Activated CD4-positive, alpha-beta T cell treated with anti-CD3 and anti-CD28 coated beads for 48 hours (primary cell): ENCODE data around the gene SLC7A14.
A peak's percentile ranks its signal among the peaks of the same experiment; 100 is the strongest.
"Not testable (repeated sequence)": the region's sequence is repeated elsewhere in the genome, so short reads cannot be mapped to it uniquely, and the experiment has no call there.

Source experiments
- DNase-seq: peaks from one replicate; pipeline ENCODE4 v3.0.0-alpha.2; 2020

The SLC7A14 gene

DNA sequence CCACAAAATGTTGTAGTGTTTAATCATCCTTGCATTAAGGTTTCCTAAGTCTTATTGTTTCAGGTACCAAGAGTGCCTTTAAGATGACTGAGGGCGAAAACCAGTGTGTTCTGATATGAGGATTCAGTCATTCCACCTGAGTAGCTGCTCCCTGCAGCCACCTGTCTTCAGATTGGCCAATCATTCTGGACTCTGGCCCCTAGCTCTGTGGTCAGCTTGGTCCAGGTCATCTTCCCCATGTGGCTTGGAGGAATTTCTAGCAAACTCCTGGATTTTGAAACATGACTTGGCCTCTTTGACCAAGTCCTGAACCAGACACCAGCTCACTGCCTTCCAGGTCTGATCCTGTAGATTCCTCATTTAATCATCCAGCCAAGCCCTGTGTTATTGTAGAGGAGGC, 7.8 kb upstream of the SLC7A14 start:
- no peak for DNase-seq

DNA sequence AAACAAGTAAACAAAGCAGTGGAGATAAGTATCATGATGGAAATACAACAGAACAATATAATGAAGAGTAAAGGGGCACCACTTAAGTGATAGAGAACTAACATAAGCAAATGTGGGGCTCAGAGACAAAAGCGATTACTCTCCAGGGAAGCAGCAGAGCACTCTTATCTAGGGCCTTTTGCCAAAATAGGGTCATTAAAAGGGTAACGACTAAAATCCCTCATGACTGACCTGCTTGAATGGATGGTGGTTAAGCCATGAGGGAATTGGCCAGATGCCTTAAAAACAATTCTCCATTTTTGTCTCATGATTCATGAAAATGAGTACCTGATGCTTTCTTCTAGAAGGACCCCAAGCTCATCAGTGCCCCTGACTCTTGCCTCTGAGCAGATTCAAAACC, 3.2 kb upstream of the SLC7A14 start:
- DNase-seq: no peak

DNA sequence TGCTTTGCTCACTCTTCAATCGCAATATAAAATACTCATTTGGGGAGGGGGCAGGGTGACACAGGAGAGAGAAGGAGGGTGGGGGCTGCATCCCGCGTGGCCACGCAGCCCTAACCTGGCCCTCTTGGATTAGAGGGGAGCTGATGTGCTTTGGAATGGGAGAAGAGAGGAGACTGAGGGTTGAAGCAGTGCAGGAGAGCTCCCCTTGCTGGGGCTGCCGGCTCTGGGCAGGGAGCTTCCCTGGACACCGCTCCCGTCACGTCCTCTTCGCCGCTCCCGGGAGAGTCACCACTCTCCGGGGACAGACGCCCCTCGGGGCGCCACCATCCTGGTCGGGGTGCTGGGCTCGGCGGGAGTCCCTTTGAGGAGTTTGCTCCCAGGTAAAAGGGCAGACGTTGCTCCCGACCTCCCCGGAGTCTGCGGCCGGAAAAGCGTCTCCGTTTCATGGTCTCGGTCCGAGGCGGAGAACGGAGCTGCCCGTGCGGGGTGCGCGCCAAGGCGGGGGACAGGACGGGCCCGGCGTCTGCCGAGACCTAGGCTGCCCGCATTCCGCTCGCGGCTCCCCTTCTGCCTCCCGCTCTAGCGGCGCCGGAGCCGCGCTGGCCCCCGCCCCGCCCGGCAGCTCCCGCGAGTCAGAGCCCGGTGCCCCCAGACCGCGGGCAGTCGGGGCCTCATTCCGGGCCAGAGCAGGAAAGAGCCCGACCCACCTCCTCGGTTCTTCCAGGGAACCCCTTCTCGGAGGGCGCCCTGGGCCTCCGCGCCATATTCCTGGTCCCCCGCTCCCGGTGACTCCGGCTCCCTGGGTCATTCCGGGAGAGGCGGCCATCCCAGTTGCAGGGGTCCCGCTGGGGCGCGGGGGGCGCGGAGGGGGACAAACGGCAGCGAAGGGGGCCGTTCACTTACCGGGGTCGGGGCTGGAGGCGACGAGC, 603 bp downstream of the SLC7A14 start:
- no peak for DNase-seq

DNA sequence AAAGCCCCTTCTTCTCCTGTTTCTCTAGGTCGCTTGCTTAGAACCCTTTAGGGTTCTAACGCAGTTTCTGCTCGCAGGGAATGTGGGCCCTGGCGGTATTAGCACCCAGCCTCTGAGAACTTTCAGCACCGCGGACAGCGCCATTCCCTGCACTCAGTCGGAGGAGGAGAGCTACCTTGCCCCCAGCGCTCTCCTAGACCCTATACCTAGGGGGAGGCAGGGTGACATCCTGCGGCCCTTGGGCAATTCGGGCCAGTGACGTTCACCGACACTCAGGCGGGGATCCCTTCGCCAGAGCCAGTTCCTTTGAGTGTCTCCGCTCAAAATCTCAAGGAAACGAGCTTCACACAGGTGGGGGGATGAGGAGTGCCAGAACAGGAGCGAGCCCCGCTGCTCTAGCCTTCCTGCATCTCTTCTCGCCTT, 1.3 kb downstream of the SLC7A14 start:
- peak; percentile 72 for DNase-seq

DNA sequence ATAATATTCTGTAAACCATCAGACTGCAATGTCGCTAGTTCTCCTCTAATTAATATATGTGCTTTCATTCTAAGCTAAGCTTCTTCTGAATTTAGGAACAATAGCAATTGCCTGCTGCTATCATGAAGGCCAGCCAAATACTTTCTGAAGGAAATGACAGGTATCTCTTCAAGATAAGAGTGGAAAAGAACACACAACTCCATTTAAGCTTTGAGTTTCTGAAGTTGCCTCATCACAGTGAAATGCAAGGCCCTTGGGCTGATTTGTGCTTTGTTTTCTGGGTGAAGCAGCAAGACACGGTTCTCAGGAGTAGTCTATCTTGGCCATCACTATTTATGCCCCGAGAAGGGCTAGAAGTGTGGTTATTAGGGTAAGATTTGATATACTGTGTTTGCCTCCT, 6.2 kb downstream of the SLC7A14 start:
- DNase-seq: no peak

DNA sequence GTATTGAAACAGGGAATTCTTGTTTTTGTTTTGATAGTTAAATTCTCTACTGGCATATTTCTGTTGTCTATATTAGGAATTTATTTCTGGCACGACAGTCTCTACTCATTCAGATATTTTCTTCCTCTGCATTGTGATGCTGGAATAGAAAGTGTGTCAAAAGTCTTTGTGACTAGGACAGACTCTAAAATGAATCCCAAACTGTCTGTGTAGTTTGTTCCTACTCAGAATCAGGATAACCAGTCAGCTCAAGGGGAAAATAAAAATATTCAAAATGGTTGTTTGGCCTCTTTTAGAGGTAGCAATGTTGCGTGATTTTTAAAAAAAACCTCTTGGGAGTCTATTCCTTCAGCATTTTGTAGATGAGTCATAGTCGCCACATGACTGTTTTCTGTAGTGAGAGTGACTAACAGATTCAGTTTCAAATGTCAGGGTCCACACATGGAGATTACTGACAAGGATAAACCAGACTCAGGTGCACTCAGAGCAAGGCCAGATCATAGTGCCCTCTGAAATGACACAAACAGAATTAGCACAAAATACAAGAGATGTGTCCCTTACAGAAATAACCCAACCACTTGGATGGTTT, 13.1 kb downstream of the SLC7A14 start:
- peak; percentile 41 for DNase-seq

DNA sequence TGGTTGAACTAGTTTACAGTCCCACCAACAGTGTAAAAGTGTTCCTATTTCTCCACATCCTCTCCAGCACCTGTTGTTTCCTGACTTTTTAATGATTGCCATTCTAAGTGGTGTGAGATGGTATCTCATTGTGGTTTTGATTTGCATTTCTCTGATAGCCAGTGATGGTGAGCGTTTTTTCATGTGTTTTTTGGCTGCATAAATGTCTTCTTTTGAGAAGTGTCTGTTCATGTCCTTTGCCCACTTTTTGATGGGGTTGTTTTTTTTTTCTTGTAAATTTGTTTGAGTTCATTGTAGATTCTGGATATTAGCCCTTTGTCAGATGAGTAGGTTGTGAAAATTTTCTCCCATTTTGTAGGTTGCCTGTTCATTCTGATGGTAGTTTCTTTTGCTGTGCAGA, 18.3 kb downstream of the SLC7A14 start:
- not testable (repeated sequence) for DNase-seq

DNA sequence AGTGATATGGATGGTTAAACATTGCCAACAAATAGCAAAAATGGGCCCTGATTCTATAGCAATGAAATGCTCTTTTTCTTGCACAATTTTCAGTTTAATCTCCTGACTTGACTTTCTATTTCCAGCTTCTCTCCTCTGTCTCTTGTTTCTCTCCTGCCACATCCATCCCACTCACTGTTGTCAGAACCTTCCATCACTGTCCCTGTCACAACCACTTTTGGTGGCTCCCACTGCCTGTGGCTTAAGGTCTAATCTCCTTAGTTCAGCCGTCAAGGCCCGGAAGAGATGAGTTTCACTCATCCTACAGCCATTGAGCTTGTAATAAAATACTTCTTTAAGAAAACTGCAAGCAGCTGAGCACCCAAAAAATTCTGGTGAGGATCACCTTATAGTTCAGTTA, 19.5 kb downstream of the SLC7A14 start:
- DNase-seq: no peak

DNA sequence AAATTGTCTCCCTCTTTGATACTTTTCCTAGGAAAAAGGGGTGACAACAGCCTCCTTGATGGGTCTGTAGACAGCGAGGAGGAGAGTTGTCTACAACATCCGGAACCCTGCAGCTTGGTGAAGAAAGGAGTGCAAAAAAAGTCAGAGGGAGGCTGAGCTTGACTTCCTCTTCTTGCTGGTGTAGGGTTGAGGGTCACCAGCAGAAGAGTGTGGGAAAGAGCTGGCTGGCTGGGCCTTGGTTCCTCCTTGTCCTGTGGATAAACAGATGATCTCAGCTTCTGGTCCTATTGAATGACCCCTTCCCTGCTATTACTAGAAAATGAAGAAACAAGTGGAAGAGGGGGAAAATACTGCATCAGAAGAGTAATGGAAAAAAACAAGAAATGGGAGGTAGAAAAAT, 20.4 kb downstream of the SLC7A14 start:
- DNase-seq: no peak

DNA sequence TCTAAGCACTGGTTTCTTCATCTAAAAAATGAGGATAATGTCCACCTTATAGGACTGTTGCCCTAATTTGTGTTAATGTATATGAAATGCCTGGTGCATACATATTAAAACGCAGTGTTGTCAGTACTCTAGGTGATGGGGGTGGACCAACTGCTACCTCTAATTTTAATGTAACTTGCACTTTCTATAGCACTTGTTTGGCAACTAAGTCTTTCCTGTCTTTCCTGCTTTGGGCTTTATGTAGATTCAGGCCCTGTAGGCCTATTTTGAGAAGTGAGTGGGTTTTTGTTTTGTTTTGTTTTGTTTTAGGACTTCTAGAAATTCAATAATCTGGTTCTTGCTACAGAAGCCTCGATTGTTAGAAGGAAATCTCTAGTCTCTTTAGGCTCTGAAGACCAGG, 21.2 kb downstream of the SLC7A14 start:
- no peak for DNase-seq

DNA sequence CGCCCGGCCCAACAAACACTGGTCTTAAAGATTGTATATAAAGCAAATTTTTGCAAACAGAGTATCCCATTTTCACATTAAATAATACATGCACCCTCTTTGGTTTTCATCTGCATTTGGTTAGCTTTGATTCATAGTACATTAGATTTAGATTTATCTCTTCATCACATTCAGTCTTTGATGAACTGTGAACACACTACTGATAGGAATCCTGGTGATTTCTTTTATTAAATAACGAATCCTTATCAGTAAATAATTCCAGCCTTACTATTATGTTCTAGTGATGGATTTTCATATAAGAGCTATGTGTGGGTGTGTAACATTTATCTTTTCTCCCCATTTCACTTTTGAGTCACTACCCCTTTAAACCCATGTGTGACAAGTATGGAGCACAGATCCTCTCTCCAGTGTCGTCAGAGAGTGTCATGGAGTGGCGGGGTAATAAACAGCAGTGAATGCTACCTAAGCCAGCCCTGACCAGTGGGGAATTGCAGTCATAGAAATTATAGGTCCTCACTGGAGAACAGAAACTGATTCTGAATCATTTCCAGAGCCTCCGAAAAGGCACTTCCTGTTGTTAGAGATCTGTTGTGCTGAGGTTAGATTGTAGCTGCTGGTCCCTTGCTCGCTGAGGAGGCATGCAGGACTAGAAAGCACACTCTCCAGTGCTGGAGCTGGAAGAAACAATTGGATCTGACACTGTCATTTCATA, 22.0 kb downstream of the SLC7A14 start:
- DNase-seq: peak; percentile 42

DNA sequence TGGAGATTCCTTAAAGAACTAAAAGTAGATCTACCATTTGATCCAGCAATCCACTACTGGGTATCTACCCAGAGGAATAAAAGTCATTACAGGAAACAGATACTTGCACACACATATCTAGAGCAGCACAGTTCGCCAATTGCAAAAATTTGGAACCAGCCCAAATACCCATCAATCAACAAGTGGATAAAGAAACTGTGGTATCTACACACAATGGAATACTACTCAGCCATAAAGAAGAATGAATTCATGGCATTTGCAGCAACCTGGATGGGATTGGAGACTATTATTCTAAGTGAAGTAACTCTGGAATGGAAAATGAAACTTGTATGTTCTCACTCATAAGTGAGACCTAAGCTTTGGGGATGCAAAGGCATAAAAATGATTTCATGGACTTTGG, 23.8 kb downstream of the SLC7A14 start:
- DNase-seq: no peak

DNA sequence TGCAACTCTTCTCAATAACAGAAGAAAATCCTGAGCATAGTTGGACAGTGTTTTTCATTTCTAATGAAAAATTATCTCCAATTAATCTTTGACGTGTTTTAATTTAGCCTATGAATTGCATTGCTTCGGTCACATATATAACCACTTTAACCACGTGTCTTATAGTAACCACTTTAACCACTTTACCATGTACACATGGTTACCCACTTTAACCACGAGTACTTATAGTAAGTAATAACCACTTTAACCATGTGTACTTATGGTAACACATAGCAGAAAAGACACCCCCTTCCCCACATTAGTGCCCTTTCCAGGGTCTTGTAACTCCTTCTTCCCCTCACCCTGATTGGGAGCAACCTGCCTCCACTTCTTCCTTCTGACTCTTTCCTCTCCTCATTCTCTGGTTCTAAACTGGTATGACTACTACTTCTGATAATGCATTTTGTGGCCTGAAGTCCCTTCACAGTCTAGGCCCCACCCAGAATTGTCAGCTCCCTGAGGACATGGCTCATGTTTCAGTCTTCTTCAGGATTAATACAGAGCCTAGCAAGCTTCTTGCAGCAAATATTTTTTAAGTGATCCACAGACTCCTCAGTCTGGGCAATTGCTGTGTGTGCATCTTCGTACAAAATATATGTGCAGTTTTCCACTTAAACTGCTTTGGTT, 25.0 kb downstream of the SLC7A14 start:
- no peak for DNase-seq

DNA sequence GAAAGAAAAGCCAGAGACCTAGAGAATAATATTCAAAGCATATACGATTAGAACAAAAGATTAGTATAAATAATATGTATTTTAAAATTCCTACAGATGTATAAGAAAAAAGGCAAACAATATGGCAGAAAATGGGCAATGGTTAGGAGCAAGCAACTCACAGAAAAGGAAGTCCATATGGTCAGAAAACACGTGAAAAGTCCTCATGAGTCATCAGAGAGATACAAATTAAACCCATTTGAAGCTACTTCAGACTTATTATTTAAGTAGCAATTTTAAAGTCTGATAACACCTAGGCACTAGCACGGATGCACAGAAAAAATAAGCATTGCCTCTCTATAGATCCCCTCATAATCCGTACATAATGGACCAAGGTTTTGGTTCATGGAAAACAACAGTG, 25.6 kb downstream of the SLC7A14 start:
- no peak for DNase-seq

DNA sequence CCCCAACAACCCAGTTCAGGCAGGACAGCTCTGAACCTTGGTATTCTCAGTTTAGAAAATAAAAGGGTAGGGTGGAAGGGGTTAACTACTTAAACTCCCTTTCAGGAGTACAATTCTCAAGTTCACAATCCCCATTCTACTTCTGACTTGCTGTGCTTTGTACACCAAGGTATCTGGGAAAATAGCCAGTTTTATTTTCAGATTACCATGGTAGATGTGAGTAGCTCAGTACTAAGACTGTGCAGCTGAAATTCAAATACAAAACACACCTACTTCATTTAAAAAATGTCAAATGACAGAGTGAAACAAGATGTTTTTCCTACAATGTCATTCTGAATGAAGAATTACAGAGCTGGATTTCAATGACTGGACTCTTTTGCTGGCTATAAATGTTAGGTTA, 27.4 kb downstream of the SLC7A14 start:
- DNase-seq: no peak

DNA sequence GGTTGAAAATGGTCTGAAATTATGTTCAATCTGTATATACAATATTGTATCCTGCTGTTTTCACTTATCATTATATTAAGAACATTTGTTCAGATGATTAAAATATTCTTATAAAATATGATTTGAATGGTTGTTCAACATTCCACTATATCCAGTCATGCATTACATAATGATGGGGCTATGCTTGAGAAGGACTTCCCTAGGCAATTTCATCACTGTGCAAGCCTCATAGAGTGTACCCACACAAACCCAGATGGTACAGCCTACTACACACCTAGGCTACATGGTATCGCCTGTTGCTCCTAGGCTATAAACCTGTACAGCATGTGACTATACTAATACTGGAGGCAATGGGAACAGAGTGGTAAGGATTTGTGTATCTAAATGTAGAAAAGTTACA, 30.5 kb downstream of the SLC7A14 start:
- DNase-seq: no peak

DNA sequence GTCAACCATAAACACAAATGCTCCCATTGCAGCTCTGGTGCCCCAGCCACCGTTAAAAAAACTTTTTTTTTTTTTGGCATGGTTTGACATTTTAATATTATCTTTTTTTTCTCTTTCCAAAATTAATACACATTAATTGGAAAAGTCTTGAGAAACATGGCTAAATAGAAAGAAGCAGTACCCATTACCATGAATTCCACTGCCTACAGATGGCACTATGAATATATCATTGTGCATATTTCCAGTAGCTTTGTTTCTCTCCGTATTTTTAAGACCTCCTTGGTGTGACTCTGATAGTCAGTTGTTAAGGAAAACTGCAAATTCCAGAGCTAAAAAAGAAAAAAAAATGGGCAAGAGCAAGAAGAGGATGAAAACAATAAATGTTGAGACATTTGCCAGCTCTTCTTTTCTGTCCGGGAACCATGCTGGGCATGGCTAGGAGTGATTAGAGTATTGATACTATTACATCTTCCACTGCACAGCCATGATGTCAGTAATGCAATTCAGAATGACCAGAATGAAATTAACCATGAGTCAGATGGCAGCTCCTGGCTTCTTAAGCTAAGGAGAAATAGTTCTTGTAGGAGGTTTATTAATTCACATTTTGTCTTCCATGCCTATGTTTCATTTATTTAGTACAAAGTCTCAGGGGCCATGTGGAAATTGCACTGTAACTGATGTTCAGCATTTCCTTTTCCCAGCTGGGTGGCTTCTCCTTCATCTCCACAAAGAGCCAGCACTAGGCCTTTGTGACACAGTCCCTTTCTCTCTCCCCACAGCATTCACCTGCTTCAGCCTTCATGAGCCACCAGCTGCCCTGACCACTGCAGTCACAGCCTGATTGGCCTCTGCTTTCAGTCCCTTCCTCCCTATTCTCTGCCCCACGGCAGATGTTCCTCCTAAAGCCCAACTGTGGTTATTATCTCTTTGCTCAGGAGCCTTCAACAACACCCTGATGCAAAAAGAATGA, 31.8 kb downstream of the SLC7A14 start:
- DNase-seq: no peak

DNA sequence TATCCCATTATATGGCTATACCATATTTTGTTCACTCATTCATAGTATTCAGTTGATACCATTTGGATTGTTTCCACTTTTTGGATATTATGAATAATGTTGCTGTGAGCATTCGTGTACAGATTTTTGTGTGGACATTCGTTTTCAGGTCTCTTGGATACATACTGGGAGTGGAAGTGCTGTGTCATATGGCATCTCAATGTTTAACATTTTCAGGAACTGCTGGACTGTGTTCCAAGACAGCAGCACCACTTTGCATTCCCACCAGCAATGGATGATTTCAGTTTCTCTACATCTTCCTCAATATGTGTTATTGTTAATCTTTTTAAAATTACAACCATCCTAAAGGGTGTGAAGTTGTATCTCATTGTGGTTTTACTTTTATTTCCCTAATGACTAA, 34.6 kb downstream of the SLC7A14 start:
- DNase-seq: no peak

DNA sequence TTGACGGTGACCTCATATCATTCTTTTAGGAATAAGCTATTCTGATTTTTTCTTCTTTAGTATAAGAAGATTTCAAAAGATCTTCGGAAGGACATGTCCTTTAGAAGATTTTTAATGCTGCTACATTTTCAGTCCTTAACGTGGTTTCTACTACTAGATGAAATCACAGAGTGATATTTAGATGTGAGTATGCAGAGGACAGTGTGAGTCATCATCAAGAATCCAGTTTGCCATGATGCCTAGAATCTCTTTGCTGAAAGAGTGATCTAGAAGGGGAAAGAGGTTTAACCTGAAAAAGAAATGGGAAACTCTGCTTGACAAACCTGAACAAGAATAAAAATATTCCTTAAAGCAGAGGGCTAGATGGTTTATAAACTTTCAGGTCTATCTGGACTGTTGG, 43.2 kb downstream of the SLC7A14 start:
- no peak for DNase-seq

DNA sequence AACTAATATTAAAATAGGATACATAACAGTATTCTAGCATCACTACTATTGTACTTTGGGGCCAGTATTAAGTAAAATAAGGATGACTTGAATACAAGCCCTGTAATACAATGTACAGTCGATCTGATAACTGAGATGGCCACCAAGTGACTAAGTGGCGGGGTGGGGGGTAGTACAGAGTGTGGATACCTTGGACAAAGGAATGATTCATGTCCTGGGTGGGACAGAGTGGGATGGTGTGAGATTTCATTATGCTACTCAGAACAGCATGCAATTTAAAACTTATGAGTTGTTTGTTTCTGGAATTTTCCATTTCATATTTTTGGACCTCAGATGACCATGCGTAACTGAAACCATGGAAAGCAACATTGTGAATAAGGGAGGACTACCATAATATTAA, 46.0 kb downstream of the SLC7A14 start:
- DNase-seq: no peak

DNA sequence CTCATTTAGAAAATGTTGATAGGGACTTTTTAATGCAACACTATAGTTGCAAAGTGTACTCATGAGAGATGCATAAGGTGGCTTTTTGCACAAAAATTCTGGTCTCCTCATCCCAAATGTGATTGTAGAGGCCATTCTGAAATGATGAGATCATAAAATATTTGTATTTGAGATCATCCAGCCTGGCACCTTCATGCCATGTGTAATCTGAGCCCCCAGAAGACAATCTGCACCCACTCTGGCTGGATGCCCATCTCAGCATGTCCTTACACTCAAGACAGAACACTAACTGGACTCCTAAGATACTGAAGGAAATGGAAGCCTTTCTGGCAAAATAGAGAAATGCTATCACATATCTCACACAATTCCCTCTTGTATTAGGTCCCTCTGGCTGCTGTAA, 49.2 kb downstream of the SLC7A14 start:
- DNase-seq: no peak

DNA sequence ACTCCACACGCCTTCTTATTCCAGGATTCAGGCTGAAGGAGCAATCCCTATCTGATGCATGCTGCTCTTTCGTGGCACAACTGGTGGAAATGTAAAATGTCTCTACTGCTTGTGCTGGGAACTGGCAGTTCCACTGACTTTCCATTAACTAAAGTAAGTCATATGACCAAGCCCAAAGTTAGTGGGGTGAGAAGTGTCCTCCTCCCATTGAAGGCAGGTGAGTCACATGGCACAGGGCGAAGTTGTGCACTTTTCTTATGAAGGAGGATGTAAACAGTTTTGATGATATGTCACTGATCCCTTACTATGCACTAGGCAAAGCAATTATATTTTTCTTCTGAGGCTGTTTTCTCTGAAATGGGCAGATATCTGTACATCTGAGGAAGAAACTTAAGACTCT, 51.6 kb downstream of the SLC7A14 start:
- DNase-seq: no peak
